Osteocyte (in vitro differentiated cells): ENCODE results near the gene PTGER1. TPM values are rescaled to one million over a fixed set of nuclear protein-coding genes. Genes with fewer than 3 reads are reported as not detected.

ENCODE experiments used
- DNase-seq: peaks from one replicate; pipeline ENCODE4 v3.0.0; 2021; ENCODE audit warnings: mixed read lengths; ENCODE audit not compliant: unreplicated experiment; ENCODE audit errors: extremely low spot score
- H3K27ac Mint-ChIP-seq: one replicate; pipeline ENCODE4 v1.8.0; 2021; ENCODE audit warnings: mild to moderate bottlenecking, mixed read lengths; ENCODE audit not compliant: unreplicated experiment
- H3K27me3 Mint-ChIP-seq: one replicate; pipeline ENCODE4 v1.8.0; 2021; ENCODE audit warnings: mixed read lengths; ENCODE audit not compliant: unreplicated experiment
- H3K36me3 Mint-ChIP-seq: one replicate; pipeline ENCODE4 v1.8.0; 2021; ENCODE audit warnings: mixed read lengths; ENCODE audit not compliant: unreplicated experiment
- H3K4me1 Mint-ChIP-seq: one replicate; pipeline ENCODE4 v1.8.0; 2021; ENCODE audit warnings: mixed read lengths; ENCODE audit not compliant: unreplicated experiment
- H3K4me3 Mint-ChIP-seq: one replicate; pipeline ENCODE4 v1.8.0; 2021; ENCODE audit warnings: mild to moderate bottlenecking, moderate library complexity, mixed read lengths; ENCODE audit not compliant: unreplicated experiment
- H3K9me3 Mint-ChIP-seq: one replicate; pipeline ENCODE4 v1.8.0; 2021; ENCODE audit warnings: mixed read lengths; ENCODE audit not compliant: unreplicated experiment
- total RNA-seq: library from RNA; stranded (reverse); gene quantifications from 2 replicates; pipeline ENCODE4 v1.2.1, GENCODE V29; 2021
- TF ChIP-seq, protein P1 (sequence below): fragments of 200-600 bp; sonication (generic); IDR thresholded peaks from 2 replicates; pipeline ENCODE4 v1.5.0; 2021; ENCODE audit warnings: antibody characterized with exemption, mild to moderate bottlenecking, moderate library complexity

Gene PTGER1
- total RNA-seq, 1 donor from 2014 or later, result 1.0 TPM

DNA sequence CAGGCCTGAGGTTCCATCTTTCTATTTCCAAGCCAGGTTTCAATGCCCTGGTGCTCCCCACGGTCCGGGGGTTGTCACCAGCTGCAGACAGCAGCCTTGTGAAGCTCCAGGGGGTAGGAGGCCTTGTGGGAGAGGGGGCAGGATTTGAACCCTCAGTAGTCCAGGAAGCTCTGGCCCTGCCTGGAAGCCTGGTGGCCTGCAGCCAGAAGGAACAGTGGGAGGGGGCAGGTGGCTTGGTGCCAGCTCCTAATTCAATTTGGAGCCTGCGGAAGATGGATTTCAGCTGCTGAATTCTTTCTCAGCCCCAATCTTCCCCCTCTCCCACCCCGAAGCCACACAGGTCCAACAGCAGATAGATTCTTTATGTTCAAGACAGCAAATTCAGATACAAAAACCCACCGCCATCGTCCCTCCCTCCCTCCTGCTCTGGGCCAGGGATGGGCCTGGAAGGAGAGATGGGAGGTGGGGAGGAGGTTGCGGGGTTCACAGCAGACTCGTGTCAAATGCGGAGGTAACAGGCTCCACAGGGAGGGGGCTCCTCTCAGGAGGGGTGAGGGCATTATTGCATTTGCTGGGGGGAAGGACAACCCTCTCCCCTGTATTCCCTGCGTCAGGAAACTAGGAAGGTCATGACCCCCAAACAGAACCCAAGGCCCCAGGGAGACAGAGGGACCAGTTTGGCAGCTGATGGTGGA is 2.4 kb upstream of the PTGER1 start:
- H3K27me3 Mint-ChIP-seq, result no peaks in the 10 kb centered on the region
- DNase-seq, result no peak
- H3K4me1 Mint-ChIP-seq, result peaks cover 34% of the 10 kb centered on the region
- TF ChIP-seq, protein P1, sequence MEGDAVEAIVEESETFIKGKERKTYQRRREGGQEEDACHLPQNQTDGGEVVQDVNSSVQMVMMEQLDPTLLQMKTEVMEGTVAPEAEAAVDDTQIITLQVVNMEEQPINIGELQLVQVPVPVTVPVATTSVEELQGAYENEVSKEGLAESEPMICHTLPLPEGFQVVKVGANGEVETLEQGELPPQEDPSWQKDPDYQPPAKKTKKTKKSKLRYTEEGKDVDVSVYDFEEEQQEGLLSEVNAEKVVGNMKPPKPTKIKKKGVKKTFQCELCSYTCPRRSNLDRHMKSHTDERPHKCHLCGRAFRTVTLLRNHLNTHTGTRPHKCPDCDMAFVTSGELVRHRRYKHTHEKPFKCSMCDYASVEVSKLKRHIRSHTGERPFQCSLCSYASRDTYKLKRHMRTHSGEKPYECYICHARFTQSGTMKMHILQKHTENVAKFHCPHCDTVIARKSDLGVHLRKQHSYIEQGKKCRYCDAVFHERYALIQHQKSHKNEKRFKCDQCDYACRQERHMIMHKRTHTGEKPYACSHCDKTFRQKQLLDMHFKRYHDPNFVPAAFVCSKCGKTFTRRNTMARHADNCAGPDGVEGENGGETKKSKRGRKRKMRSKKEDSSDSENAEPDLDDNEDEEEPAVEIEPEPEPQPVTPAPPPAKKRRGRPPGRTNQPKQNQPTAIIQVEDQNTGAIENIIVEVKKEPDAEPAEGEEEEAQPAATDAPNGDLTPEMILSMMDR, result no peak
- H3K27ac Mint-ChIP-seq, result peak overlapping the region; percentile 83
- no peak overlapping the region for H3K4me3 Mint-ChIP-seq
- no peaks in the 10 kb centered on the region for H3K9me3 Mint-ChIP-seq
- H3K36me3 Mint-ChIP-seq, result peaks cover 9% of the 10 kb centered on the region

DNA sequence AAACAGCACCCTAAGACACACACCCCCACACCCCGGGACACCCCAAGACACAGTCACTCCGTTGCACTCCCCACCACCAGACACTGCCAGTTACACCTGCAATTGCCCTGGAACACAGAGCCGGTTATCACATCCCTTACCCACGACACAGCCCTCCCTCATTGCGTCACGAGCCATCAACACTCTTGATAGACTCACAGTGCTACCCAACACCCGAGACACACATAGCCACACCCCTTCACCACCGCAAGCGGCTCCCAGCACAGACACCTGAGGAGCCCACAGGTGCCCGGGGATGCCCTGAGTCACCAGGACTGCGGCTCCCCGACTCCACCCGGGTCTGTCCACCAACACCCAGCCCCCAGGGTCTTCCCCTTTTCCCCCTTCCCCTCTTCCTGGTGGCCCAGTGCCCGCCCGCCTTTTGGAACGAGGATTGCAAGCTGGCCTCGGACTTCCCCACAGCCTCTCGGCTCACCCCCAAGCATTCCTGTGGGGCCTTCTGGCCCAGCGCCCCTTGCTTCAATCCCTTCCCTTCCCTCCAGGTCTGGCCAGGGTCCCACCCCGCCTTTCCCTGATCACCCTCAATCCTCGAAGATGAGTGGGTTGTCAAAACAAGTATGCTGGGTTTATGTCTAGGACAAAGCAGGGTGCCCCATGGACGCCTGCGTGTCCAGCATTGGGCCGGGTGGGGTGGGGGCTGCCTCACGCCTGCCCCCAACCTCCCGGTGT is 1.7 kb upstream of the PTGER1 start:
- H3K27ac Mint-ChIP-seq, result peak overlapping the region; percentile 87
- peaks cover 9% of the 10 kb centered on the region for H3K36me3 Mint-ChIP-seq
- TF ChIP-seq, protein P1, result no peak
- peaks cover 37% of the 10 kb centered on the region for H3K4me1 Mint-ChIP-seq
- DNase-seq, result no peak
- no peaks in the 10 kb centered on the region for H3K27me3 Mint-ChIP-seq
- peak overlapping the region; percentile 12 for H3K4me3 Mint-ChIP-seq
- no peaks in the 10 kb centered on the region for H3K9me3 Mint-ChIP-seq

DNA sequence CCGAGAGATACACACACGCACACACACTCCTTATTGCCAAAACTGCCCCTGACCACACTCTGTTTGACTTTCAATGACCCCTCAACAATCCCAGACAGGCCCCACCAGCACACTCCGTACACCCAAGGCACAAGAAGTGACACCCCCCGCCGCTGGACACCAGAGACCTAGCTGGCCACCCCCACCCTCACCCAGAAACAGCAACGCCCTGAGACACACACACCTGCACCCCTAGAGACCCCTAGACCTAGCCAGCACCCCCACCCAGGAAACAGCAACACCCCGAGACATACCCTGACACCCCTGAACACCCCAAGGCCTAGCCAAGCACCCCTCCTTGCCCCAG is 1.1 kb upstream of the PTGER1 start:
- DNase-seq, result no peak
- Mint-ChIP-seq H3K4me1 (peaks cover 39% of the 10 kb centered on the region), H3K9me3 (no peaks in the 10 kb centered on the region), H3K27me3 (no peaks in the 10 kb centered on the region), H3K4me3 (no peak overlapping the region), H3K27ac (peak overlapping the region; percentile 87), H3K36me3 (peaks cover 9% of the 10 kb centered on the region)
- TF ChIP-seq, protein P1, result no peak

DNA sequence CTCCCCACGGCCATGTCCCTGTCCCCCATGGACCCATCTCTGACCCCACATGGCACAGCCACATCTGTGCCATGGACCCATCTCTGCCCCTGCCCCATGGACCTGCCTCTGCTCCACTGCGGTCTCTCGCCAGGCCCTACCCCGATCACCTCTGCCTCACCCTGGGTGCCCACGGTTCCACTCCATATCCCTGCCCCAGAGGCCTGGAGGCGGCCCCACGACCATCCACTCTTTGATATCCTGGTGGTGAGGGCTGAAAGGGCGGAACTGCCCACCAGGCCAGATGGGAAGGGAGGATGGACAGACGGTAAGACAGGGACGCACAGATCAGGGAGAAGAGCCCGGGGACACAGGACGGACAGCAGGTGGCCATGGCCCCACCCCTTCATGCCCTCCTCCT is 327 bp downstream of the PTGER1 start:
- H3K4me3 Mint-ChIP-seq, result no peak overlapping the region
- no peak for DNase-seq
- TF ChIP-seq, protein P1, result no peak
- H3K27me3 Mint-ChIP-seq, result no peaks in the 10 kb centered on the region
- peak overlapping the region; percentile 73 for H3K27ac Mint-ChIP-seq
- H3K36me3 Mint-ChIP-seq, result peaks cover 11% of the 10 kb centered on the region
- peaks cover 39% of the 10 kb centered on the region for H3K4me1 Mint-ChIP-seq
- H3K9me3 Mint-ChIP-seq, result no peaks in the 10 kb centered on the region

DNA sequence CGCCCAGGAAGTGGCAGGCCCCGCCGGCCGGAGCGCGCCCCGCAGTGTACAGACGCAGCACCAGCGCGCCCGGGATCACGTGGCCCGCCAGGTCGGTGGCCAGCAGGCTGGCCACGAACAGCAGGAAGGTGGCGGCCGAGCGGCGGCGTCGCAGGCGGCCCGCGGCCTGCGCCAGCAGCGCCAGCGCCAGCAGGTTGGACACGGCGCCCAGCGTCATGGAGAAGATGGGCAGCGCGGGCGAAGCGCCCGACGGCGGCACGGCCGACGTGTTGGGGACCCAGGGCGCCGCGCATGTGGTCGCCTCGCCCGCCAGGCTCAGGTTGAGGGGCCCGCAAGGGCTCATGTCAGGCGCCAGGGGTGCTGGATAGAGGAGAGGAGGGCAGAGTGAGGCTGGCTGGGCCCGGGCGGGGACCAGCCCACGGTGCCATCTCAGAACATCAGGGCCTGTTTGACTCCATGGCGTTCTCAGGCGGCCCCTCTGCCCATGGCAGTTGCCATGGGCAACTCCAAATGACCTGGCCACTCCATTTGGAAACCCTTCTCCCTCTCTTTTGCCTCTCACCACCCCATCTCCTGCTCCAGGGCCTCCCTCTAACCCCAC is 1.1 kb downstream of the PTGER1 start:
- H3K27me3 Mint-ChIP-seq, result no peaks in the 10 kb centered on the region
- H3K27ac Mint-ChIP-seq, result peak overlapping the region; percentile 73
- H3K9me3 Mint-ChIP-seq, result no peaks in the 10 kb centered on the region
- DNase-seq, result no peak
- TF ChIP-seq, protein P1, result no peak
- H3K4me1 Mint-ChIP-seq, result peaks cover 39% of the 10 kb centered on the region
- peaks cover 13% of the 10 kb centered on the region for H3K36me3 Mint-ChIP-seq
- H3K4me3 Mint-ChIP-seq, result no peak overlapping the region
